NCI-H1930 (cell line): ENCODE measurements around the gene ATP6V1C2.
"Not testable (repeated sequence)": the region's sequence is repeated elsewhere in the genome, so short reads cannot be mapped to it uniquely, and the experiment has no call there.

Experiments
- DNase-seq, 2 experiments: peaks; one replicate each; lab custom pipeline; 2025; lab: John Stamatoyannopoulos, UW

Gene ATP6V1C2

GRCh38 chr2:10768063-10768507 is 46.7 kb downstream of the ATP6V1C2 start:
- DNase-seq, result no peak

GRCh38 chr2:10770956-10771750 is 49.7 kb downstream of the ATP6V1C2 start:
- DNase-seq, result no peak

GRCh38 chr2:10771786-10772185 is 50.4 kb downstream of the ATP6V1C2 start:
- no peak for DNase-seq

- DNase-seq, result no peak
Observed at GRCh38 chr2:10772201-10772867, 50.9 kb downstream of the ATP6V1C2 start.

GRCh38 chr2:10772868-10773215 is 51.4 kb downstream of the ATP6V1C2 start:
- DNase-seq, result no peak

- DNase-seq, result no peak
Observed at GRCh38 chr2:10773821-10774341, 52.5 kb downstream of the ATP6V1C2 start.

GRCh38 chr2:10774394-10774793 is 53.0 kb downstream of the ATP6V1C2 start:
- DNase-seq, result no peak

GRCh38 chr2:10775021-10775780 is 53.8 kb downstream of the ATP6V1C2 start:
- DNase-seq, result no peak

GRCh38 chr2:10775831-10776230 is 54.4 kb downstream of the ATP6V1C2 start:
- no peak for DNase-seq

- DNase-seq, result no peak
Observed at GRCh38 chr2:10776231-10776977, 55.0 kb downstream of the ATP6V1C2 start.

GRCh38 chr2:10777111-10777841 is 55.8 kb downstream of the ATP6V1C2 start:
- no peak for DNase-seq

- DNase-seq, result no peak
Observed at GRCh38 chr2:10777842-10778723, 56.7 kb downstream of the ATP6V1C2 start.

- no peak for DNase-seq
Observed at GRCh38 chr2:10778724-10779115, 57.3 kb downstream of the ATP6V1C2 start.

GRCh38 chr2:10779776-10780490 is 58.5 kb downstream of the ATP6V1C2 start:
- DNase-seq, result no peak

- DNase-seq, result no peak
Observed at GRCh38 chr2:10780491-10780820, 59.0 kb downstream of the ATP6V1C2 start.

GRCh38 chr2:10780821-10781220 is 59.4 kb downstream of the ATP6V1C2 start:
- not testable (repeated sequence) for DNase-seq

- no peak for DNase-seq
Observed at GRCh38 chr2:10781746-10782145, 60.3 kb downstream of the ATP6V1C2 start.

- DNase-seq, result no peak
Observed at GRCh38 chr2:10783421-10783820, 62.0 kb downstream of the ATP6V1C2 start.

GRCh38 chr2:10784719-10785118 is 63.3 kb downstream of the ATP6V1C2 start:
- no peak for DNase-seq

- no peak for DNase-seq
Observed at GRCh38 chr2:10785260-10785659, 63.8 kb downstream of the ATP6V1C2 start.
